GM18498 (cell line): ENCODE measurements around the gene COL26A1.

Experiments
- ATAC-seq: cut with Tn5 transposase; IDR thresholded peaks from one replicate; pipeline ENCODE4 v1.9.1; 2021; ENCODE audit warnings: mild to moderate bottlenecking, moderate library complexity; ENCODE audit not compliant: unreplicated experiment

Gene COL26A1

DNA sequence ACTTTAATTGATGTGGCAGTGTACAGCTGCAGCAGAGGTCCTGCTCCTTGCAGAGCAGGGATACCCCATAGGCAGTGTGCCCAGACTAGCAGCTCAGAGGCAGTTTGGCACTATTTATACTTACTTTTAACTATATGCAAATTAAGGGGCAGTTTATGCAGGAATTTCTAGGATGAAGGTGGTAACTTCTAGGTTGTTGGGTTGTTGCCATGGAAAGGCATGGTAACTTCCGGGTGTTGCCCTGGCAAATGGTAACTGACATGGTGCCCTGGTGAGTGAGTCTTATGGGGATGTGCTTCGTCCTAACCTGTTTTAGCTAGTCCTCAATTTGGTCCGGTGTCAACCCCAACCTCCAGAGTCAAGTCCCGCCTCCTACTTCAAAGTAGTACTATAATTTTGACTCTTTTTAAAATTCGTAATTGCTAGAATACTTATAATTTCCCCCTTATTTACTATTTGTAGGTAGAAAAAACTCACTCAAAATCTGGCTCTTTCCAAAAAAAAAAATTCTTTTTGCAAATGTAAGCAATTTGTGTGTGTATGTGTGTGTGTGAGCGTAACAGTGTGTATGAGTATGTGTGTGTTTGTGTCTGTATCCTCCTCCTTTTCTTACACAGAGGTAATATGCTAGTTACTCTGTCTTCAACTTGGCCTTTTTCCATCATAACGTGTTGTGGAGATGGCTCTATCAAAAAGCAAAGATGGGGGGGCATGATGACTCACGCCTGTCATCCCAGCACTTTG, 5.9 kb downstream of the COL26A1 start:
- no peak for ATAC-seq

DNA sequence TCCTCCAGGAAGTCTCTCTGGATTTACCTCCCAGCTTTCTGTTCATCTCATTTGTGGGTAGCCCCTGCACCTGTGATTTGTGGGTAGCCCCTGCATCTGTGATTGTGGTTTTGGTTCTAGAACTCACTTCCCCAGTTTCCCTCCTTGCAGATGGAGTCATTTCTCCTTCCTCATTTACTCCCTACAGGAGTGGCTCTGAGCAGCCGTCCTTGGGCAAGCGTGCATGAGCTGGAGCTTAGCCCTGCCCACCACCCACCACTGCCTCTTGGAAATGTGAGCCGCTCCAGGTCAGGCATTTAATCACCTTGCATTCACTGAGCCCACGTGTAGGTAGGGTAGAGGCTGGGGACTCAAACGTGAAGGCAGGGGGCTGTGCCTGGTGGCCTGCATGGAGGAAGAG, 8.2 kb downstream of the COL26A1 start:
- no peak for ATAC-seq

GRCh38 chr7:101373812-101374614, 11.3 kb downstream of the COL26A1 start:
- ATAC-seq = no peak

DNA sequence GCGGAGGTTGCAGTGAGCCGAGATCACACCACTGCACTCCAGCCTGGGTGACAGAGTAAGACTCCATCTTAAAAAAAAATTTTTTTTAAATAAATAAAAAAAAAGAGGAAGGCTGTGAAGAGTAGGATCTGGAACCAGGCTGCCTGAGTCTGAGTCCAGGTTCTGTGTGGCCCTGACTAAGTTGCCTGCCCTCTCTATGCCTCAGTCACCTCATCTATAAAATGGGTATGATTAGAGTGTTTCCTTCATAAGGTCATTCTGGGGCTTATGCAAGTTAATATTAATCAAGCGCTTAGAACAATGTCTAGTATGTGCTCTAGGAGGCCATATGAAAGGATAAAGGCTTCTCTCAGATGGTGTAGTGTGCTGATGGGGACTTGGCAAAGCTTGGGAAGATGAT, 12.3 kb downstream of the COL26A1 start:
- ATAC-seq = no peak

DNA sequence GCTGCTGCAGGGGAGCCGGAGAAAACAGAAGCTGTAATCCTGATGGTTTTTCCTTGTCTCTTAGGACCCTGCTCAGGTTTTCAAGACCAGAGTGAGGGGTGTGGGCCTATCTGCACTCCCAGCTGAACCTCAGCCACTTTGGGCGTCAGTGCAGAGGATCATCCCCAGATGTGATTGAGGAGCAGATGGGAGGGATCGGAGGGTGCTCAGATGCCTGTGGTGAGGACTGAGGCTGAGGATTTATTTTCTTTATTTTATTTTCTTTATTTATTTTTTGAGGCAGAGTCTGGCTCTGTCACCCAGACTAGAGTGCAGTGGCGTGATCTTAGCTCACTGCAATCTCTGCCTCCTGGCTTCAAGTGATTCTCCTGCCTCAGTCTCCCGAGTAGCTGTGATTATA, 13.9 kb downstream of the COL26A1 start:
- ATAC-seq = no peak

DNA sequence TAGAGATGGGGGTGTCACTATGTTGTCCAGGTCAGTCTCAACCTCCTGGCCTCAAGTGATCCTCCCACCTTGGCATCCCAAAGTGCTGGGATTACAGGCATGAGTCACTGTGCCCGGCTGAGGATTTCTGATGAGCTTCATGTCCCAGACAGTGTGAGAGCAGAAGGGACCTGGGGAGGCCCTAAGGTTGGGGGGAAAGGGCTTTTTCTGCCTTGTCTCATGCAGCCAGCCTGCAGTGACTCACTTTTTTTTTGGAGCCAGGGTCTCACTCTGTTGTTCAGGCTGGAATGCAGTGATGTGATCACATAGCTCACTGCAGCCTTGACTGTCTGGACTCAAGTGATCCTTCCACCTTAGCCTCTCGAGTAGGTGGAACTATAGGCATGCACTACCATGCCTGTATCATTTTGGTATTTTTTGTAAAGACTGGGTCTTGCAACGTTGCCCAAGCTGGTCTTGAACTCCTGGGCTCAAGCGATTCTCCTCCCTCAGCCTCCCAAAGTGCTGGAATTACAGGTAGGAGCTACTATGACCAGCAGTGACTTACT, 14.6 kb downstream of the COL26A1 start:
- no peak for ATAC-seq

GRCh38 chr7:101378751-101379174, 16.1 kb downstream of the COL26A1 start:
- no peak for ATAC-seq

- ATAC-seq = no peak
These were observed 16.6 kb downstream of the COL26A1 start for GRCh38 chr7:101379302-101379701.

DNA sequence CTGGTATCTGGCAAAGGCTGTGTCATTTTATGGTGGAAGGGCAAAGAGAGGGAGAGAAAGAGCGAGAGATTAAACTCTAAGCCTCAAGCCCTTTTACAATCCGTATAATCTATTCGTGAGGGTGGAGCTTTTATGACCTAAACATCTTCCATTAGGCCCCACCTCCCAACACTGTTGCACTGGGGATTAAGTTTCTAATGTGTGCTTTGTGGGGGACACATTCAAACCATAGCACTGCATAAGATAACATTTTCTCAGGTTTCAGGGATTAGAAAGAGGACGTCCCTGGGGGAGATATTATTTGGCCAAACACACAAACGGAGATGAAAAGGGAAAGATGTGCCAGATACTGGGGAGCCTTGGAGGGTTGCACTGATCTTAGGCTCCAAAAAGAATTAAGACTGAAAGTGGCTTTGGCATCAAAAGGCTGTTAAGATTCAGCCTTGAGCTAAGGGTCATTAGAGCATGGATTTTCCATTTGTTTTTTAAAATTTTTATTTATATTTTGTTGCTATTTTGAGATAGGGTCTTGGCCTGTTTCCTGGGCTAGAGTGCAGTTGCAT, 19.0 kb downstream of the COL26A1 start:
- ATAC-seq = no peak

DNA sequence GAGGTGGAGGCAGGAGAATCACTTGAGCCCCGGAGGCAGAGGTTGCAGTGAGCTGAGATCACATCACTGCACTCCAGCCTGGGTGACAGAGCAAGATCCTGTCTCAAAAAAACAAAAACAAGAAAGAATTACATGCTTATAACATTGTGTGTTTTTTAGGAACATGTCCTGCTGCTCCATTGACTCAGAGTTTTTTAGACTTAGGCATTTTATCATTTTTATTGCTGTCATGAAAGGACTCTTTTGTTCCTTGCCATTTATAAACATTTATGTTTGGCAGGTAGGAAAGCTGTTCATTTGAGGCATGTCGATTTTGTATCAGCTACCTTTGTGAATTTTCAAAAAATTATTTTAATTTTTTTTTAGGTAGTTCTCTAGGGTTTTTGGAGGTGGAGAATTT, 20.3 kb downstream of the COL26A1 start:
- no peak for ATAC-seq

GRCh38 chr7:101386177-101386557, 23.5 kb downstream of the COL26A1 start:
- ATAC-seq = no peak

GRCh38 chr7:101386558-101387231, 24.0 kb downstream of the COL26A1 start:
- no peak for ATAC-seq

- peak; percentile 90 for ATAC-seq
These were observed 28.2 kb downstream of the COL26A1 start for GRCh38 chr7:101390901-101391301.

DNA sequence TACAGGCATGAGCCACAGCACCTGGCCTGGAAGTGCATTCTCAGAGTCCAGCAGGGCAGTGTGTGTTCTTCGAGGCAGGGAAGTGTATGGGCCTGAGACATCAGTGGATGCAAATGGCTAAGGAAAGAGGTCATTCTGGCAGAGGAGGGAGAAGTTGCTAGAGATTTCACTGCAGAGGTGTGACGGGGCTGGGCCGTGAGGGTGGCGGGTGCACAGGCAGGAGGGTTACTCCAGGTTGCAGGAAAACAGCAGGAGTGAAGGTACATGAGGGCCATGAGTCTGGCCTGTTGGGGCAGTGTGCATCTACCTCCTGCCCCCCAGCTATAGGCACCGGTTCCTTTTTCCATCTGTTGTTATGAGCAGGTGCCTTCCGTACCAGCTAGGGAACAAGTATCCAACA, 29.3 kb downstream of the COL26A1 start:
- ATAC-seq = no peak

- ATAC-seq = no peak
These were observed 31.2 kb downstream of the COL26A1 start for GRCh38 chr7:101393865-101394264.

- ATAC-seq = no peak
These were observed 32.7 kb downstream of the COL26A1 start for GRCh38 chr7:101395376-101395775.

- ATAC-seq = no peak
These were observed 34.6 kb downstream of the COL26A1 start for GRCh38 chr7:101397243-101397642.

GRCh38 chr7:101397770-101398324, 35.2 kb downstream of the COL26A1 start:
- ATAC-seq = no peak

DNA sequence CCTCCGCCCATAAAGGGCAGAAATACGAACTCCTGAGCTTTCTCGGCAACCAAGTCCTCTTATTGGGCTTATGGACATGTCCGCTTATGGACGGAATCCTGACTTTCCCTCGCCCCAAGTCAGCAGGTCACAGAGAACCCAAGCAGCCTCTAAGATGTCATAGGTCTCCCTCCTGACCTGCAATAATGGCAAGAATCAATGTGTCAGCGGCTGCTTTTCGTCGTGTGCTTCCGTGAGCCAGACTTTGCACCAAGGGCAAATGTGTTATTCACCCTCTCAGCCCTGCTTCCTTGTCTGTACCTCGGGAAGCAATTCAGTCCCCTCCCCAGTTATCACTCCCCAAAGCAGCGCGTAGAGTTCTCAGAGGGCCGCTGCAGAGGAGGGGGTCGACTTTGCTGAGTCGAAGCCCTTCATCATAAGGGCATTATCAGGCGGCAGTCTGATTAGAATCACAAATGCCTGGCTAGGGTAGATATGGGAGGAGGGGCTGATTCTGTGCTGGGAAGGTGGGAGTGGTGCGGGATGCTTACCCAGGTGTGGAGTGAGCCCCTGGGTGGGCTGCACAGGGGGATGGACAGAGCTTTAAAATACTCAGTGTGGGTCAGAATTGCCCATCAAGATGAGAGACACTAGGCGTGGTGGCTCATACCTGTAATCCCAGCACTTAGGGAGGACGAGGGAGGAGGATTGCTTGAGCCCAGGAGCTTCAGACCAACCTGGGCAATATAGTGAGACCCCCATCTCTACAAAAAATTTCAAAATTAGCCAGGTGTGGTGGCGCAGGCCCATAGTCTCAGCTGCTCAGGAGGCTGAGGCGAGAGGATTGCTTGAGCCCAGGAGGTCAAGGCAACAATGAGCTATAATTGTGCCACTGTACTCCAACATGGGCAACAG, 36.0 kb downstream of the COL26A1 start:
- no peak for ATAC-seq

GRCh38 chr7:101399759-101400158, 37.1 kb downstream of the COL26A1 start:
- no peak for ATAC-seq
